HEK293 (cell line): ENCODE results near the gene ARSB.

Experiments used
- CTCF ChIA-PET: fragments of 350-600 bp; formaldehyde crosslinking; extraction: SDS; loops from one replicate; lab custom pipeline; 2021; ENCODE audit warnings: antibody characterized with exemption; lab: Yijun Ruan, JAX
- POLR2A ChIA-PET: fragments of 300-600 bp; formaldehyde crosslinking; extraction: SDS; loops from one replicate; lab custom pipeline; 2020; ENCODE audit warnings: antibody characterized with exemption, inconsistent platforms; lab: Yijun Ruan, JAX
- H3K27ac ChIP-seq: fragments of 200-500 bp; sonication (Bioruptor generic); 2 replicates; pipeline ENCODE4 v1.5.1; 2014; ENCODE audit warnings: low read depth, low read length, control low read depth, inconsistent platforms; ENCODE audit errors: extremely low read depth
- H3K36me3 ChIP-seq, 2 experiments: fragments of 200-500 bp in 1 of 2; sonication (Bioruptor generic) in 1 of 2; 1 replicate in 1 of 2; 2 replicates in 1 of 2; pipeline ENCODE4 v1.5.1; 2014 to 2017; ENCODE audit warnings: inconsistent platforms in 2 of 2, low read length in 2 of 2; ENCODE audit not compliant: control insufficient read depth in 2 of 2, insufficient read depth in 1 of 2
- H3K4me1 ChIP-seq: fragments of 200-500 bp; sonication (Bioruptor generic); 2 replicates; pipeline ENCODE4 v1.5.1; 2014; ENCODE audit warnings: mild to moderate bottlenecking, low read length, inconsistent platforms; ENCODE audit not compliant: control insufficient read depth, insufficient read depth
- H3K4me3 ChIP-seq: 2 replicates; pipeline ENCODE4 v1.5.1; 2011; ENCODE audit warnings: low read depth, mild to moderate bottlenecking, control low read depth, low read length, moderate library complexity
- H3K9me3 ChIP-seq: fragments of 200-500 bp; sonication (Bioruptor generic); 2 replicates; pipeline ENCODE4 v1.5.1; 2014; ENCODE audit warnings: low read depth, low read length, inconsistent platforms; ENCODE audit not compliant: control insufficient read depth, insufficient read depth
- GFI1B ChIP-seq: fragments of 450-650 bp; formaldehyde crosslinking; IDR thresholded peaks from 2 replicates; pipeline ENCODE4 v1.5.1; 2016; ENCODE audit warnings: missing biosample characterization, missing genetic modification characterization
- GLIS1 ChIP-seq: fragments of 450-650 bp; formaldehyde crosslinking; IDR thresholded peaks from 2 replicates; pipeline ENCODE4 v1.5.1; 2016; ENCODE audit warnings: missing biosample characterization, missing genetic modification characterization
- HIC1 ChIP-seq: fragments of 450-650 bp; formaldehyde crosslinking; IDR thresholded peaks from 2 replicates; pipeline ENCODE4 v1.5.1; 2016; ENCODE audit warnings: missing biosample characterization, missing genetic modification characterization
- KLF16 ChIP-seq: fragments of 450-650 bp; formaldehyde crosslinking; IDR thresholded peaks from 2 replicates; pipeline ENCODE4 v1.5.1; 2017; ENCODE audit warnings: missing biosample characterization, missing genetic modification characterization
- PRDM1 ChIP-seq: fragments of 450-650 bp; formaldehyde crosslinking; IDR thresholded peaks from 2 replicates; pipeline ENCODE4; 2016; ENCODE audit warnings: missing biosample characterization, missing genetic modification characterization
- ZIC2 ChIP-seq: fragments of 450-650 bp; formaldehyde crosslinking; IDR thresholded peaks from 2 replicates; pipeline ENCODE4 v1.5.1; 2016; ENCODE audit warnings: missing biosample characterization, missing genetic modification characterization
- ZNF19 ChIP-seq: fragments of 450-650 bp; formaldehyde crosslinking; IDR thresholded peaks from 2 replicates; pipeline ENCODE4; 2016; ENCODE audit warnings: missing biosample characterization, missing genetic modification characterization, low read depth
- ZNF211 ChIP-seq: fragments of 450-650 bp; formaldehyde crosslinking; IDR thresholded peaks from 2 replicates; pipeline ENCODE4 v1.5.1; 2016; ENCODE audit warnings: low read depth, missing biosample characterization, missing genetic modification characterization
- ZNF239 ChIP-seq: fragments of 450-650 bp; formaldehyde crosslinking; IDR thresholded peaks from 2 replicates; pipeline ENCODE4 v1.5.1; 2016; ENCODE audit warnings: missing biosample characterization, missing genetic modification characterization
- ZNF266 ChIP-seq: fragments of 450-650 bp; formaldehyde crosslinking; IDR thresholded peaks from 2 replicates; pipeline ENCODE4 v1.5.1; 2016; ENCODE audit warnings: missing biosample characterization, missing genetic modification characterization, low read depth
- ZNF274 ChIP-seq, 2 experiments: fragments of 200-500 bp in 1 of 2; fragments of 450-650 bp in 1 of 2; sonication (Bioruptor generic) in 1 of 2; formaldehyde crosslinking in 1 of 2; IDR thresholded peaks; 2 replicates each; pipeline versions ENCODE4 v1.5.1 to v1.6.1; 2014 to 2016; ENCODE audit warnings: borderline replicate concordance in 1 of 2, inconsistent platforms in 1 of 2, low read length in 1 of 2, missing biosample characterization in 1 of 2, missing genetic modification characterization in 1 of 2
- ZNF335 ChIP-seq: fragments of 450-650 bp; formaldehyde crosslinking; conservative IDR thresholded peaks from 2 replicates; pipeline ENCODE4 v1.5.1; 2016; ENCODE audit warnings: missing biosample characterization, missing genetic modification characterization
- ZNF341 ChIP-seq: fragments of 450-650 bp; formaldehyde crosslinking; IDR thresholded peaks from 2 replicates; pipeline ENCODE4; 2016; ENCODE audit warnings: low read depth, missing biosample characterization, missing genetic modification characterization
- ZNF350 ChIP-seq: fragments of 450-650 bp; formaldehyde crosslinking; IDR thresholded peaks from 2 replicates; pipeline ENCODE4 v1.5.0; 2017; ENCODE audit warnings: missing biosample characterization, mild to moderate bottlenecking, missing genetic modification characterization
- ZNF37A ChIP-seq: fragments of 450-650 bp; IDR thresholded peaks from 2 replicates; pipeline ENCODE4 v1.5.1; 2018; ENCODE audit warnings: missing biosample characterization, missing genetic modification characterization
- ZNF391 ChIP-seq: fragments of 450-650 bp; formaldehyde crosslinking; IDR thresholded peaks from 2 replicates; pipeline ENCODE4 v1.5.1; 2016; ENCODE audit warnings: low read depth, missing biosample characterization, missing genetic modification characterization, borderline replicate concordance
- ZNF394 ChIP-seq: fragments of 450-650 bp; formaldehyde crosslinking; IDR thresholded peaks from 2 replicates; pipeline ENCODE4 v1.5.1; 2016; ENCODE audit warnings: missing biosample characterization, missing genetic modification characterization, mild to moderate bottlenecking, moderate library complexity, borderline replicate concordance
- ZNF510 ChIP-seq: fragments of 450-650 bp; formaldehyde crosslinking; IDR thresholded peaks from 2 replicates; pipeline ENCODE4 v1.5.1; 2018; ENCODE audit warnings: mild to moderate bottlenecking, missing genetic modification characterization, missing biosample characterization; ENCODE audit not compliant: insufficient replicate concordance
- ZNF513 ChIP-seq: fragments of 450-650 bp; IDR thresholded peaks from 2 replicates; pipeline ENCODE4 v1.5.1; 2018; ENCODE audit warnings: missing biosample characterization, missing genetic modification characterization
- ZNF548 ChIP-seq: fragments of 450-650 bp; formaldehyde crosslinking; IDR thresholded peaks from 2 replicates; pipeline ENCODE4 v1.5.1; 2016; ENCODE audit warnings: missing biosample characterization, missing genetic modification characterization
- ZNF580 ChIP-seq: fragments of 450-650 bp; formaldehyde crosslinking; IDR thresholded peaks from 2 replicates; pipeline ENCODE4 v1.5.1; 2016; ENCODE audit warnings: missing biosample characterization, missing genetic modification characterization
- ZNF654 ChIP-seq: fragments of 450-650 bp; formaldehyde crosslinking; IDR thresholded peaks from 2 replicates; pipeline ENCODE4 v1.5.1; 2016; ENCODE audit warnings: low read depth, missing biosample characterization, missing genetic modification characterization
- ZNF664 ChIP-seq: fragments of 450-650 bp; formaldehyde crosslinking; IDR thresholded peaks from 2 replicates; pipeline ENCODE4 v1.5.1; 2016; ENCODE audit warnings: missing biosample characterization, missing genetic modification characterization
- ZNF792 ChIP-seq: fragments of 450-650 bp; formaldehyde crosslinking; IDR thresholded peaks from 2 replicates; pipeline ENCODE4 v1.5.1; 2016; ENCODE audit warnings: missing biosample characterization, missing genetic modification characterization
- TF ChIP-seq, protein P1 (sequence below): fragments of 450-650 bp; formaldehyde crosslinking; IDR thresholded peaks from 2 replicates; pipeline ENCODE4 v1.5.1; 2016; ENCODE audit warnings: missing biosample characterization, missing genetic modification characterization

The ARSB gene

GRCh38 chr5:78956901-78957300 is 28.2 kb downstream of the ARSB start (continued):
- no peak for TF ChIP-seq ZNF19
- no peak for TF ChIP-seq ZNF350 (tag by site-specific recombination)
- TF ChIP-seq ZNF211 (tag by site-specific recombination), result no peak
- no peak for TF ChIP-seq HIC1 (tag by site-specific recombination)
- no peak for TF ChIP-seq ZNF239 (tag by site-specific recombination)
- TF ChIP-seq ZNF335 (tag by site-specific recombination), result no peak
- TF ChIP-seq ZNF394 (tag by site-specific recombination), result no peak

DNA sequence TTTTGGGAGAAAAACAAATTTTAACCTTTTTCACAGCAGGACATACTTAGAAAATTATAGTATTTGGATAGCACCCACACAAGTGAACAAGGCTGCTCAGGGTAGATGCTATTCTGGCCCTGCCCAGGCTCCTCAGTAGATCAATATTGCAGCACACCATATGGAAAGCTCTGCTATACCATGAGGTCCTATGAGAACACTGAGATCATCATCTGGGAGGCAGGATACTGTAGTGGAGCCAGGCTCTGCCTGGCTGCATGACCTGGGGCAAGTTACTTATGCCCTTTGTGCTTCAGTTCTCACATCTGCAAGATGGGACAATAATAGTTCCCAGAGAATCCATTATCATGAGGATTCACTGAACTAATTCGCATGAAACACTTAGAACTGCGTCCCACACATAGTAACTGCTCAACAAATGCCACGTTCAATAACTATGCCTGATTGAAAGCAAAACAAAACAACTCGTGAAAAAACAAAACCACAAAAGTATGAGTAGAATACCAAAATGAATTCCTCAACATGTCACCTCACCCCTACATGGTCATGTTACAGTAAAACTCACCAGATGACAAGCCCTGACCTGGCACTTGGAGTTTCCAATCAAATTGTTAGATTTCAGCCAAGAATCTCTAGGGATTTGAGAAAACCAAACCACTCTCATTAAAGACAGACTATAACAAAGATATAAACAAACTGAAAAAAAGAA is 31.9 kb downstream of the ARSB start:
- TF ChIP-seq KLF16 (tag by site-specific recombination), result no peak
- no peak for TF ChIP-seq ZNF37A (tag by site-specific recombination)
- peak; percentile 72; the same call in 1 of the 2 replicates for TF ChIP-seq ZNF664 (tag by site-specific recombination)
- TF ChIP-seq ZNF792 (tag by site-specific recombination), result no peak
- POLR2A ChIA-PET, result no interaction called here
- no peaks in the 10 kb centered on the region; the same call in 1 of the 2 replicates for H3K4me1 ChIP-seq
- no peaks in the 10 kb centered on the region for H3K9me3 ChIP-seq
- H3K4me3 ChIP-seq, result no peak overlapping the region
- no peaks in the 10 kb centered on the region for H3K36me3 ChIP-seq
- CTCF ChIA-PET, result no interaction called here
- no peak overlapping the region for H3K27ac ChIP-seq

- H3K36me3 ChIP-seq, result no peaks in the 10 kb centered on the region
- no peak overlapping the region for H3K4me3 ChIP-seq
- H3K27ac ChIP-seq, result no peak overlapping the region
- 0 out of 2 replicates have a peak, but pooled peaks cover 5% of the 10 kb centered on the region for H3K4me1 ChIP-seq
- TF ChIP-seq ZNF548 (tag by site-specific recombination) (no peak), ZNF580 (tag by site-specific recombination) (no peak), ZNF266 (tag by site-specific recombination) (no peak), ZNF510 (tag by site-specific recombination) (no peak), GLIS1 (tag by site-specific recombination) (peak; percentile 69), PRDM1 (tag by site-specific recombination) (no peak), ZNF341 (no peak), ZNF19 (no peak), ZNF513 (no peak), GFI1B (no peak), ZIC2 (tag by site-specific recombination) (peak; percentile 77), ZNF654 (tag by site-specific recombination) (no peak), ZNF391 (tag by site-specific recombination) (no peak), ZNF274 (IDR thresholded peaks at IDR 0.05; ENCODE audit: low read length) (no peak), ZNF274 (tag by site-specific recombination; IDR thresholded peaks at IDR 0.05; ENCODE audit: borderline replicate concordance) (no peak)
- TF ChIP-seq, protein P1, sequence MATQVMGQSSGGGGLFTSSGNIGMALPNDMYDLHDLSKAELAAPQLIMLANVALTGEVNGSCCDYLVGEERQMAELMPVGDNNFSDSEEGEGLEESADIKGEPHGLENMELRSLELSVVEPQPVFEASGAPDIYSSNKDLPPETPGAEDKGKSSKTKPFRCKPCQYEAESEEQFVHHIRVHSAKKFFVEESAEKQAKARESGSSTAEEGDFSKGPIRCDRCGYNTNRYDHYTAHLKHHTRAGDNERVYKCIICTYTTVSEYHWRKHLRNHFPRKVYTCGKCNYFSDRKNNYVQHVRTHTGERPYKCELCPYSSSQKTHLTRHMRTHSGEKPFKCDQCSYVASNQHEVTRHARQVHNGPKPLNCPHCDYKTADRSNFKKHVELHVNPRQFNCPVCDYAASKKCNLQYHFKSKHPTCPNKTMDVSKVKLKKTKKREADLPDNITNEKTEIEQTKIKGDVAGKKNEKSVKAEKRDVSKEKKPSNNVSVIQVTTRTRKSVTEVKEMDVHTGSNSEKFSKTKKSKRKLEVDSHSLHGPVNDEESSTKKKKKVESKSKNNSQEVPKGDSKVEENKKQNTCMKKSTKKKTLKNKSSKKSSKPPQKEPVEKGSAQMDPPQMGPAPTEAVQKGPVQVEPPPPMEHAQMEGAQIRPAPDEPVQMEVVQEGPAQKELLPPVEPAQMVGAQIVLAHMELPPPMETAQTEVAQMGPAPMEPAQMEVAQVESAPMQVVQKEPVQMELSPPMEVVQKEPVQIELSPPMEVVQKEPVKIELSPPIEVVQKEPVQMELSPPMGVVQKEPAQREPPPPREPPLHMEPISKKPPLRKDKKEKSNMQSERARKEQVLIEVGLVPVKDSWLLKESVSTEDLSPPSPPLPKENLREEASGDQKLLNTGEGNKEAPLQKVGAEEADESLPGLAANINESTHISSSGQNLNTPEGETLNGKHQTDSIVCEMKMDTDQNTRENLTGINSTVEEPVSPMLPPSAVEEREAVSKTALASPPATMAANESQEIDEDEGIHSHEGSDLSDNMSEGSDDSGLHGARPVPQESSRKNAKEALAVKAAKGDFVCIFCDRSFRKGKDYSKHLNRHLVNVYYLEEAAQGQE (tag by site-specific recombination), result peak; percentile 85
- no peaks in the 10 kb centered on the region for H3K9me3 ChIP-seq
- ChIA-PET POLR2A (no interaction called here), CTCF (interaction anchor here (1.2 kb wide), 1 partner anchor 31 kb away, joined by 4 read pairs; no protein-coding TSS in a partner anchor)
Observed at GRCh38 chr5:78930721-78931120, 54.4 kb downstream of the ARSB start.
